K562 treated with DMSO at 1 percent for 4 hours (cell line): ENCODE data around the gene LRRC15. TPM values are rescaled to one million over a fixed set of nuclear protein-coding genes. Genes with fewer than 3 reads are reported as not detected.

Experiments used
- total RNA-seq: library from RNA; unstranded; fragments of 300-600 nt; gene quantifications from 2 replicates; pipeline ENCODE4 v1.2.3, GENCODE V29; 2022; ENCODE audit not compliant: insufficient read depth

Gene LRRC15
- total RNA-seq: not detected in 2 replicates

GRCh38 chr3:194369522-194370279 is at the start of gene LRRC15:
Gene LRRC15 (minus strand): TSS chr3:194369743. CDS start chr3:194361043, 8,700 bp downstream.

GRCh38 chr3:194399166-194399565 is 29.6 kb upstream of the LRRC15 start, which contains the start of gene GP5:
Gene GP5 (minus strand): TSS chr3:194399266. CDS start chr3:194398282, 984 bp downstream.

GRCh38 chr3:194351080-194351672 is 18.4 kb downstream of the LRRC15 start, which contains the start of gene CPN2:
Gene CPN2 (minus strand): TSS chr3:194351328. CDS start chr3:194342702, 8,626 bp downstream.

Other genes with a start within 250 kb of the LRRC15 start
- gene HES1, start 233.6 kb downstream of the LRRC15 start, total RNA-seq: 40.9 and 42.0 TPM in 2 replicates
- not detected in 2 replicates for gene CPN2, start 18.4 kb downstream of the LRRC15 start, total RNA-seq
- 0.34 TPM in 1 of 2 replicates, not detected in the other for gene GP5, start 29.5 kb upstream of the LRRC15 start, total RNA-seq
- gene ATP13A3, start 117.3 kb upstream of the LRRC15 start, total RNA-seq: 32.0 and 32.7 TPM in 2 replicates